Fibroblast of the aortic adventitia (primary cell): Measurements from ENCODE around the gene NSD1. TPM values are rescaled to one million over a fixed set of nuclear protein-coding genes. Genes with fewer than 3 reads are reported as not detected.

Experiments
- DNase-seq: peaks from one replicate; pipeline ENCODE4 v3.0.0-alpha.2; 2010; ENCODE audit warnings: low read depth
- H3K4me3 ChIP-seq: 2 replicates; pipeline ENCODE4 v1.5.1; 2011; ENCODE audit warnings: low read depth, mild to moderate bottlenecking, control low read depth, low read length, moderate library complexity
- CTCF ChIP-seq: IDR thresholded peaks from 2 replicates; pipeline ENCODE4 v1.5.1; 2011; ENCODE audit warnings: mild to moderate bottlenecking, low read length, control low read depth, inconsistent platforms; ENCODE audit not compliant: insufficient read depth
- total RNA-seq: library from RNA; depleted of rRNA; stranded (reverse); fragments of >200 nt; gene quantifications from 2 replicates; pipeline ENCODE4 v1.2.3, GENCODE V29; 2012; ENCODE audit warnings: low replicate concordance

NSD1 gene
- total RNA-seq, 1 donor = 50.3 TPM

GRCh38 chr5:177098470-177099141 lies 35.0 kb upstream of the NSD1 start:
- no peak overlapping the region for H3K4me3 ChIP-seq
- DNase-seq = no peak
- no peak for TF ChIP-seq CTCF

DNA sequence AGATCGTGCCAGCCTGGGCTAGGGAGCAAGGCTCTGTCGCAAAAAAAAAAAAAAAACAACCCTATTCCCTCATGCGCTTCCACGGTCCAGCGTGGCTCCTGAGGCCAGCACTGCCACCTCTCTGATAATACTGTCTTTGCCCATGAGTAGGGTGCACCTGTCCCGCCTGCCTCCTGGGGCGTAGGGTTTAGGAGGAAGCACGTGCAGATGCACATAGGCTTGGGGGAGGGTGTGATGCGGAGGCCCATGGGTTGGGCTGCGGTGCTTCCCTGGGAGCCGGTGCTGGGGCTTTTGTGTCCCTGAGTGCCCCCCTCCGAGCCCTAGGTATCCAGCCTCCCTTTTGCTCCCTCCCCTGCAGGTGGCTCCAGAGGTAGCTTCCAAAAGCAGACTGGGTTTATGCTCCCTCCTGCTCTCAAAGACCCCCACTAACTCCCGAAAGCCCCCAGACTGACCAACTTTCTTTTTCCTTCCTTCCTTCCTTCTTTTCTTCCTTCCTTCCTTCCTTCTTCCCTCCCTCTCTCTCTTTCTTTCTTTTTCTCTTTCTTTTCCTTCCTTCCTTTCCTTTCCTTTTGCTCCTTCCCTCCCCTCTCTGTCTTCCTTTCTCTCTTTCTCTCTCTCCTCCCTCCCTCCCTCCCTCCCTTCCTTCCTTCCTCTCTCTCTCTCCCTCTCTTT lies 34.0 kb upstream of the NSD1 start:
- no peak for TF ChIP-seq CTCF
- DNase-seq = no peak

GRCh38 chr5:177100714-177101121 lies 32.9 kb upstream of the NSD1 start:
- TF ChIP-seq CTCF = no peak
- no peak for DNase-seq
- H3K4me3 ChIP-seq = no peak overlapping the region

More for the DNA sequence above, 34.0 kb upstream of the NSD1 start:
- no peak overlapping the region for H3K4me3 ChIP-seq

DNA sequence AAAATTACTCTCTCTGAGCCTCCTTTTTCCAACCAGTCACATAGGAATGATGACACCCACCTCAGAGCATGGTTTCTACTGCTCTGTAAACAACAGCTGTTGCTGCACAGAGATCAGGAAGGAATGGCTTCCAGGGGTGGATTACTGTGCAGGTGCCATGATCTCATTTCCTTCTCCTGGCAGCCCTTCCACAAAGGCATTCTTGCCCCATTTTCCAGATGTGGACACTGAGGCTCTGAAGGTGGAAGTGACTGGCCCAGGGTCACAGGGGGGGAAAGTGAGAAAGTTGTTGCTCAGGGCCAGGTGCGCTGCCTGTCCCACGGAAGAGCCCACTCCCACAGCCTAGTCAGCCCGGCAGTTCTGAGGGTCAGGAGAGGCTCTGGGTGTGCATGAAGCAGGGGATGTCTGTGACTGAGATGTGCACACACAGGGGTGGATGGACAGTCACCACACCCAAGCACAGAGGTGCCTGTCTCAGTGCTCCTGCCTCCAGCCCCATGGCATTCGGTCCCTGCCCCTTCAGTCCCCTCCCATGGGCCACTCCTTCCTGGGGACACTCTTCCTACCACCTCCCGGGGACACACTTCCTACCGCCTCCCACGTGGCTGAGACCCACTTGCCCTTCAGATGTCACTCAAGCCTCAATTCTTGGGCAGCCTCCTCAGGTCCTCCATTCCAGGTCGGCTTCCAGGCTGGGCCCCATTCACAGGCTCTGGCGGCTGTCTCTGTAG lies 29.9 kb upstream of the NSD1 start:
- DNase-seq = no peak
- TF ChIP-seq CTCF = no peak
- H3K4me3 ChIP-seq = no peak overlapping the region

DNA sequence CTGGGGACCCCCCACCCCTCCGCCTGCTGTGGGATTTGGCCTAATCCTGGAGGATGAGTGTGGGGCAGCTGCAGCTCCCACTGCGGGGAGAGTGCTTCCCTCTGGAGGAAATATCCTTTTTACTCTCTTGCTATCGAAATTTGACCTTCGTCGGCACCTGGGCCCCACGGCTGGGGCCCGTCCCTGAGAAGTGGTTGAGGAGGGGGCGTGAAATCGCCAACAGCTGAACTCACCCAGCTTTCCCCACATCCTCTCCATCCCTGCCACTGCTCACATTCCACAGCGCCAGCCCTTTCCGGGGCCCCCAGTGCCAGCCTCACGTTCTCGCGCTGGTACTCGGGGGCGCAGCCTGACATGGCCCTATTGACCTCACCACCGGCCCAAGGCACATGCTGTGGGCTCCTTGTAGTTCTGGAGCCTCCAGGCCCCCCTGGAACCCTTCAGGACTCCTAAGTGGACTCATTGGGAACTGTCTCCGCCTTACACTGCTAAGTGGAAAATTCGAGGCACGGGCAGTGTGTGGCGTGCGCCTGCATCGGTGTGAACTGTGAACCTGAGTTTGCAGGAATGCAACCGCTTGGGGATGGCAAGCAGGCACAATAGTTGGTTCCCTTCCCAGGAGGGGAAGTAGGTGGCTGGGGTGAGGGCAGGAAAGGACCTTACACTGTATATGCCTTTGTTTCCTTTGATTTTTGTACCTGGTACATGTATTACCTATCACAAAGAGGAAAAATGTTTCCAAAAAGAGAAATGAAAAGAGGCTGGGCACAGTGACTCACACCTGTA lies 27.7 kb upstream of the NSD1 start:
- DNase-seq = no peak
- no peak overlapping the region for H3K4me3 ChIP-seq
- TF ChIP-seq CTCF = no peak

DNA sequence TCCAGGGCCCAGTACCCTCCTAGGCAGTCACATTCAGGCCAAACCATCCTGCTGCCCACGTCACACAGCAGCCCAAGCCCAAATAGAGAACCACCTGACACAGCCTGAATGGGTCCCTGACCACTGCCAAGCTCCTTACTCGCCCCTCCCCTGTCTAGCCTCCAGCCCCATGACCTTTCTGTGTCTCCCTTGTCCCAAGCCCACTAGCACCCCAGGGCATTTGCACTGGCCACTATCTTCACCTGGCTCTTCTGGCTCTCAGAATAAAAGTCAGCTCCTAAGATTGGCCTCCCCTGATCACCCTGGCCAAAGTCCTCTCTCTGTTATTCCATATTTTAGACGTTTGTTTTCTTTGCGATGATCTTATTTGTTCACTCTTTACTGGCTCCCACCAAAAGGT lies 26.4 kb upstream of the NSD1 start:
- DNase-seq = no peak
- H3K4me3 ChIP-seq = no peak overlapping the region
- no peak for TF ChIP-seq CTCF
